ENCODE data around the gene ICA1.
"Not testable (repeated sequence)": the region's sequence is repeated elsewhere in the genome, so short reads cannot be mapped to it uniquely, and the experiment has no call there.

The ICA1 gene

GRCh38 chr7:8105449-8106095, 156.4 kb downstream of the ICA1 start:
- TF ChIP-seq, protein P1, sequence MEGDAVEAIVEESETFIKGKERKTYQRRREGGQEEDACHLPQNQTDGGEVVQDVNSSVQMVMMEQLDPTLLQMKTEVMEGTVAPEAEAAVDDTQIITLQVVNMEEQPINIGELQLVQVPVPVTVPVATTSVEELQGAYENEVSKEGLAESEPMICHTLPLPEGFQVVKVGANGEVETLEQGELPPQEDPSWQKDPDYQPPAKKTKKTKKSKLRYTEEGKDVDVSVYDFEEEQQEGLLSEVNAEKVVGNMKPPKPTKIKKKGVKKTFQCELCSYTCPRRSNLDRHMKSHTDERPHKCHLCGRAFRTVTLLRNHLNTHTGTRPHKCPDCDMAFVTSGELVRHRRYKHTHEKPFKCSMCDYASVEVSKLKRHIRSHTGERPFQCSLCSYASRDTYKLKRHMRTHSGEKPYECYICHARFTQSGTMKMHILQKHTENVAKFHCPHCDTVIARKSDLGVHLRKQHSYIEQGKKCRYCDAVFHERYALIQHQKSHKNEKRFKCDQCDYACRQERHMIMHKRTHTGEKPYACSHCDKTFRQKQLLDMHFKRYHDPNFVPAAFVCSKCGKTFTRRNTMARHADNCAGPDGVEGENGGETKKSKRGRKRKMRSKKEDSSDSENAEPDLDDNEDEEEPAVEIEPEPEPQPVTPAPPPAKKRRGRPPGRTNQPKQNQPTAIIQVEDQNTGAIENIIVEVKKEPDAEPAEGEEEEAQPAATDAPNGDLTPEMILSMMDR (IDR thresholded peaks at IDR 0.05; ENCODE audit: borderline replicate concordance, insufficient read depth, low read depth, low read length), result no peak

GRCh38 chr7:8103282-8103681, 158.7 kb downstream of the ICA1 start:
- TF ChIP-seq, protein P1 (IDR thresholded peaks at IDR 0.05; ENCODE audit: borderline replicate concordance, insufficient read depth, low read depth, low read length), result no peak
- H3K4me3 ChIP-seq (ENCODE audit: low read depth, low read length), result no peak overlapping the region

More at GRCh38 chr7:8105449-8106095, 156.4 kb downstream of the ICA1 start:
- H3K4me3 ChIP-seq (ENCODE audit: low read depth, low read length), result no peak overlapping the region

- H3K4me3 ChIP-seq (ENCODE audit: low read depth, low read length), result not testable (repeated sequence)
Measured at GRCh38 chr7:8101292-8101691, 160.7 kb downstream of the ICA1 start.

- TF ChIP-seq, protein P1 (IDR thresholded peaks at IDR 0.05; ENCODE audit: borderline replicate concordance, insufficient read depth, low read depth, low read length), result no peak
- H3K4me3 ChIP-seq (ENCODE audit: low read depth, low read length), result no peak overlapping the region
Measured at GRCh38 chr7:8094164-8095140, 167.5 kb downstream of the ICA1 start.

- H3K4me3 ChIP-seq (ENCODE audit: low read depth, low read length), result no peak overlapping the region
- TF ChIP-seq, protein P1 (IDR thresholded peaks at IDR 0.05; ENCODE audit: borderline replicate concordance, insufficient read depth, low read depth, low read length), result no peak
Measured at GRCh38 chr7:8092140-8092539, 169.8 kb downstream of the ICA1 start.

GRCh38 chr7:8089036-8089780, 172.8 kb downstream of the ICA1 start:
- TF ChIP-seq, protein P1 (IDR thresholded peaks at IDR 0.05; ENCODE audit: borderline replicate concordance, insufficient read depth, low read depth, low read length), result no peak
- H3K4me3 ChIP-seq (ENCODE audit: low read depth, low read length), result no peak overlapping the region

GRCh38 chr7:8086239-8086638, 175.7 kb downstream of the ICA1 start:
- TF ChIP-seq, protein P1 (IDR thresholded peaks at IDR 0.05; ENCODE audit: borderline replicate concordance, insufficient read depth, low read depth, low read length), result no peak
- no peak overlapping the region for H3K4me3 ChIP-seq (ENCODE audit: low read depth, low read length)

Data from GM12875 (cell line).